Parathyroid adenoma (tissue), 2 donors: ENCODE data around the gene HDAC5.
"Not testable (repeated sequence)": the region's sequence is repeated elsewhere in the genome, so short reads cannot be mapped to it uniquely, and the experiment has no call there.

Experiments used
- H2AFZ ChIP-seq: fragments of 300-600 bp; sonication (generic); one replicate; pipeline ENCODE4 v1.7.0; 2017; ENCODE audit warnings: antibody characterized with exemption, mild to moderate bottlenecking
- H3K27ac ChIP-seq: fragments of 300-600 bp; sonication (generic); one replicate; pipeline ENCODE4 v1.7.0; 2017
- H3K27me3 ChIP-seq: fragments of 300-600 bp; sonication (generic); one replicate; pipeline ENCODE4 v1.7.0; 2017; ENCODE audit warnings: low read length; ENCODE audit not compliant: control insufficient read depth, insufficient read depth
- H3K36me3 ChIP-seq: fragments of 300-600 bp; sonication (generic); one replicate; pipeline ENCODE4 v1.7.0; 2017; ENCODE audit warnings: low read length; ENCODE audit not compliant: control insufficient read depth, insufficient read depth
- H3K4me1 ChIP-seq: fragments of 300-600 bp; sonication (generic); one replicate; pipeline ENCODE4 v1.7.0; 2017; ENCODE audit warnings: control low read depth
- H3K4me2 ChIP-seq: fragments of 300-600 bp; sonication (generic); one replicate; pipeline ENCODE4 v1.7.0; 2017; ENCODE audit warnings: low read length
- H3K4me3 ChIP-seq: fragments of 300-600 bp; sonication (generic); one replicate; pipeline ENCODE4 v1.7.0; 2017; ENCODE audit warnings: low read depth, low read length
- H3K79me2 ChIP-seq: fragments of 300-600 bp; sonication (generic); one replicate; pipeline ENCODE4 v1.7.0; 2017; ENCODE audit warnings: control low read depth
- H3K9ac ChIP-seq: fragments of 300-600 bp; sonication (generic); one replicate; pipeline ENCODE4 v1.7.0; 2017; ENCODE audit warnings: mild to moderate bottlenecking
- H3K9me3 ChIP-seq: fragments of 300-600 bp; sonication (generic); one replicate; pipeline ENCODE4 v1.7.0; 2017; ENCODE audit warnings: low read length; ENCODE audit not compliant: control insufficient read depth
- TF ChIP-seq, protein P1 (sequence below): fragments of 300-600 bp; sonication (generic); IDR thresholded peaks from one replicate; pipeline ENCODE4 v1.7.0; 2017; ENCODE audit warnings: antibody characterized with exemption, mild to moderate bottlenecking
- donor health status: primary hyperparathyroidism.

Gene HDAC5

DNA sequence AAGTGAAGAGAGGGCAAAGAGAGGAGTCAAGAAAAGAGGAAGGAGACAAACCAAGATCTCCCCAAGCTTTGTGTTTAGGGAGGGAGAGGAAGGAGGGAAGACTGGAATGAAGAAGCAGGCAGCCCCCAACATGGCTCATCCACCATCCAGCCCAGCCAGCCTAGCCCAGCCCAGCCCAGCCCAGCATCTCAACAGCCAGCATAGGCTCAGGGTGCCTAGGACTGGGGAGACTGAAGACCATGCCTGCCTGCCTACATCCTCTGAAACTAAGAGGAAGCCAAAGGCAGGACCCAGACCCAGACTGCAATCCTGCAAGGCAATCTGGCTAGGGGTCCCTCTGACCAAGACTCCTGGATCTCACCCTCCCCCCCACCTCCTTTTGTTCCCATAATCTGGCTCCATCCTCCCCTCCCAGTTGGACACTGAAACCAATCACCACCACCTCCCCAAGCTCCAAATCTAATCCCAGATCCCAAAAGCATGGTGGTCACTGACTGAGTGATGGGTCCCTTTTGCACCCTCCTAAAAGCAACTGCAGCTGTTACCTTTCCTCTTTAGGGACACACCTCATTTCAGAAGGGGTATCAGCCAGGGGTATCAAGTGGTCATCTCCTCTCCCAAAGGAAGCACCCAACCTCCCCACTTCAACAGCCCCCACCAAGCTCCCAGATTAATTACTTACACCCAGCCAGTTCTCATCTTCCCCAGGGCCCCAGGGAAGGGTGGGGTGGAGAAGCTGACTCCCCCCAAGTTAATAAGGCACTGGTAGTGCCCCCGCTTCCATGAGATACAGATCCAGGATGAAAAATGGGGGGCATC is 1.2 kb downstream of the HDAC5 start:
- H2AFZ ChIP-seq, result no peak overlapping the region

DNA sequence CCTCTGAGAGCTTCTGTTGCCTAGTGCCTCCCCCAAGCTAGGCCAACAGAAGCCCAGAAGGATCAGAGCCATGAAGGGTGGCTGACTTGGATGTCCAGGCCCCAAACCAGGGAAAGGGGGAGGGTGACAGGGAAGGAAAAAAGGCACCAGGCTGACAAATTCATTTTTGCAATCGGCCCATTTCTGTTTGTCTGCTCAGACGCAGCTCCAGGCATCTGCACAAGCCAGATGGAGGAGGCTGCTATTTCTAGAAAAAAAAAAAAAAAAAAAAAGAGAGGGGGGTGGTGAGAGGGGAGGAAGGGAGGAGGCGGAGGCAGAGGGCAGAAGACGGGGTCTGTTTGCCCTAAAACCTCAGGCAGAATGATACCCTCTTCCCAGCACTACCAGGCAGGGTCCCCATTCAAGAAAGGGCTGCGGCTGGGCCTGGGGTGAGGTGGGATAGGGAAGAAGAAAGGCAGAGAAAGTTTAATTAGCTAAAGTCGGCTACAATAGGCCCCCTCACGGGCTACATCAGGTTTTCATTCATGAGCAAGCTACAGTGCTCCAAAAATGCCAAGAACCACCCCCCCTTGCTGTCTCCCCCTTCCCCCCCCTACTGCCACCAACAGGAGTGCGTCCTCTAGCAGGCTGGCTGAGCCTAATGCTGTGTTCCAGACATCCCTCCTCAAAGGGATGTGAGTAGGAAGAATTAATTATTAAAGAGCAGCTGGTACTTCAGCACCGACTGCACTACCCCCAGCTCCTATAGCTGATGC is 2.4 kb downstream of the HDAC5 start:
- TF ChIP-seq, protein P1, sequence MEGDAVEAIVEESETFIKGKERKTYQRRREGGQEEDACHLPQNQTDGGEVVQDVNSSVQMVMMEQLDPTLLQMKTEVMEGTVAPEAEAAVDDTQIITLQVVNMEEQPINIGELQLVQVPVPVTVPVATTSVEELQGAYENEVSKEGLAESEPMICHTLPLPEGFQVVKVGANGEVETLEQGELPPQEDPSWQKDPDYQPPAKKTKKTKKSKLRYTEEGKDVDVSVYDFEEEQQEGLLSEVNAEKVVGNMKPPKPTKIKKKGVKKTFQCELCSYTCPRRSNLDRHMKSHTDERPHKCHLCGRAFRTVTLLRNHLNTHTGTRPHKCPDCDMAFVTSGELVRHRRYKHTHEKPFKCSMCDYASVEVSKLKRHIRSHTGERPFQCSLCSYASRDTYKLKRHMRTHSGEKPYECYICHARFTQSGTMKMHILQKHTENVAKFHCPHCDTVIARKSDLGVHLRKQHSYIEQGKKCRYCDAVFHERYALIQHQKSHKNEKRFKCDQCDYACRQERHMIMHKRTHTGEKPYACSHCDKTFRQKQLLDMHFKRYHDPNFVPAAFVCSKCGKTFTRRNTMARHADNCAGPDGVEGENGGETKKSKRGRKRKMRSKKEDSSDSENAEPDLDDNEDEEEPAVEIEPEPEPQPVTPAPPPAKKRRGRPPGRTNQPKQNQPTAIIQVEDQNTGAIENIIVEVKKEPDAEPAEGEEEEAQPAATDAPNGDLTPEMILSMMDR, result no peak
- Histone ChIP-seq H3K4me1 (peaks cover 9% of the 10 kb centered on the region), H3K27me3 (no peaks in the 10 kb centered on the region), H2AFZ (no peak overlapping the region), H3K27ac (no peak overlapping the region), H3K9ac (no peak overlapping the region), H3K79me2 (peaks cover 29% of the 10 kb centered on the region), H3K4me2 (peak overlapping the region; percentile 99), H3K9me3 (no peaks in the 10 kb centered on the region), H3K36me3 (no peaks in the 10 kb centered on the region), H3K4me3 (peak overlapping the region; percentile 97)

More for the DNA sequence above, 1.2 kb downstream of the HDAC5 start:
- Histone ChIP-seq H3K4me2 (peak overlapping the region; percentile 99), H3K36me3 (no peaks in the 10 kb centered on the region), H3K79me2 (peaks cover 29% of the 10 kb centered on the region), H3K9ac (no peak overlapping the region), H3K9me3 (no peaks in the 10 kb centered on the region), H3K27ac (peak overlapping the region; percentile 78), H3K4me1 (peaks cover 9% of the 10 kb centered on the region), H3K27me3 (no peaks in the 10 kb centered on the region), H3K4me3 (peak overlapping the region; percentile 97)
- TF ChIP-seq, protein P1, result no peak

DNA sequence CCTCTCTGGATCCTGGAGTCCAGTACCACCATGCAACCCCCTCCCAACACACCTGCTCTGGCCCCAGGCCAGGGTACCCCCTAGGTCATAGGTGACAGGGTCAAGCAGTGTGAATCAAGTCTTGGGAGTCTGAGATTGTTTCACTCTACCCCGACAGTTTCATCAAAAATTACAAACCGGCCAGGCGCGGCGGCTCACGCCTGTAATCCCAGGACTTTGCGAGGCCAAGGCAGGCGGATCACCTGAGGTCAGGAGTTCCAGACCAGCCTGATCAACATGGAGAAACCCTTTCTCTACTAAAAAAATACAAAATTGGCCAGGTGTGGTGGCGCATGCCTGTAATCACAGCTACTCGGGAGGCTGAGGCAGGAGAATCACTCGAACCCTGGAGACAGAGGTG is 3.2 kb downstream of the HDAC5 start:
- H2AFZ ChIP-seq, H3K36me3 ChIP-seq, H3K9me3 ChIP-seq, H3K9ac ChIP-seq, H3K27ac ChIP-seq, H3K4me1 ChIP-seq, H3K4me2 ChIP-seq, H3K4me3 ChIP-seq, H3K27me3 ChIP-seq: not testable (repeated sequence)
- peaks cover 29% of the 10 kb centered on the region for H3K79me2 ChIP-seq

DNA sequence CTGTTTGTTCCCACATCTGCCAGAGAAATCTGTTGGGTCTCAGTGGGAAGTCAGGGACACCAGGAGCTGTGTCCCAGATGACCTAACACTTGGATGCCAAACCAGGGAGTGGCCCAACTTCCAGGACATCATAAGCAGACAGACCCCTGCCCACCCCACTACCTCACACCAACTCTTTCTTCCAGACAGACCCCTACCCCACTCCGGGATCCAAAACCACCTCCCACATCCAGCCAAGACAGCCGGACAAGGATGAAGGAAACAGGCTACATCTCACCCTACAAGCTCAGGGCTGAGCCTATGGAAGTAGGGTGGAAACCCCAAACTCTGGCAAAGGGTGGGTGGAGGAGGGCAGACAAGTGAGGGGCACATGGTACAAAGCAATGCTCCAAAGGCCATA is 3.6 kb downstream of the HDAC5 start:
- no peak overlapping the region for H3K9ac ChIP-seq

DNA sequence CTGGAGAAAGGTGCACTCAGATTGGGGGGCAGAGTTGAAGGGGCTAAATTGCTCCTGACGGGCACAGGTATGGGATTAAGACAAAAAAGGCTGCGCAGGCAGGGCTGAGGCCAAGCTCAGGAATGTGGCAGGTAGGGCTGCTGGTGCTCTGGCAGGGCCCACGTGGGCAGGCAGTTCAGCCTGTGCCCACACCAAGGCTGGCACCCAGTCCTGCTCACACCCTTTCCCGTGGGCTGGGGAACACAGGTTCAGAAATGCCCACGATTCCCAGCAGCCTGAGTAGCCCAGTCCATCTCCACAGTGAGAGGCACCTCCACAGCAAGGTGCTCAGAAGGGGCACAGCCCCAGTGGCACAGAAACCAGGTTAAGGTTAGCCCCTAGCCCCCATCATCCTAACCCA is 4.4 kb downstream of the HDAC5 start:
- Histone ChIP-seq H3K4me3 (no peak overlapping the region), H3K4me1 (peaks cover 6% of the 10 kb centered on the region), H3K27me3 (no peaks in the 10 kb centered on the region), H3K36me3 (no peaks in the 10 kb centered on the region), H3K27ac (no peak overlapping the region), H3K9me3 (no peaks in the 10 kb centered on the region), H3K4me2 (peak overlapping the region; percentile 9), H3K79me2 (peaks cover 25% of the 10 kb centered on the region), H2AFZ (no peak overlapping the region), H3K9ac (no peak overlapping the region)
- TF ChIP-seq, protein P1, result no peak

More for the DNA sequence above, 3.6 kb downstream of the HDAC5 start:
- no peak overlapping the region for H3K4me3 ChIP-seq
- no peak overlapping the region for H3K27ac ChIP-seq
- H3K4me1 ChIP-seq, result peaks cover 9% of the 10 kb centered on the region
- TF ChIP-seq, protein P1, result no peak
- H3K4me2 ChIP-seq, result no peak overlapping the region
- no peaks in the 10 kb centered on the region for H3K9me3 ChIP-seq
- no peaks in the 10 kb centered on the region for H3K27me3 ChIP-seq
- no peaks in the 10 kb centered on the region for H3K36me3 ChIP-seq
- H2AFZ ChIP-seq, result no peak overlapping the region
- H3K79me2 ChIP-seq, result peaks cover 29% of the 10 kb centered on the region
